Hepatocyte (in vitro differentiated cells): ENCODE results near the gene FMNL2. TPM values are rescaled to one million over a fixed set of nuclear protein-coding genes. Genes with fewer than 3 reads are reported as not detected.

Experiments
- DNase-seq: peaks from one replicate; pipeline ENCODE4 v3.0.0-alpha.2; 2016; ENCODE audit warnings: low spot score
- H2AFZ ChIP-seq: fragments of 200-600 bp; sonication (generic); 2 replicates; pipeline ENCODE4 v1.6.0; 2016; ENCODE audit warnings: antibody characterized with exemption, mild to moderate bottlenecking
- H3K27ac ChIP-seq: fragments of 200-600 bp; sonication (generic); 2 replicates; pipeline ENCODE4 v1.5.1; 2016; ENCODE audit warnings: mild to moderate bottlenecking
- H3K27me3 ChIP-seq: fragments of 200-600 bp; sonication (generic); 2 replicates; pipeline ENCODE4 v1.6.1; 2016
- H3K36me3 ChIP-seq: fragments of 200-600 bp; sonication (generic); replicated peaks from 2 replicates; pipeline ENCODE4 v1.5.1; 2016; ENCODE audit warnings: low read depth; ENCODE audit not compliant: insufficient read depth
- H3K4me1 ChIP-seq: fragments of 200-600 bp; sonication (generic); 2 replicates; pipeline ENCODE4 v1.5.1; 2016; ENCODE audit warnings: mild to moderate bottlenecking, moderate library complexity; ENCODE audit not compliant: insufficient read depth
- H3K4me2 ChIP-seq: fragments of 200-600 bp; sonication (generic); 2 replicates; pipeline ENCODE4 v1.6.0; 2016
- H3K4me3 ChIP-seq: fragments of 200-600 bp; sonication (generic); 2 replicates; pipeline ENCODE4 v1.5.1; 2016; ENCODE audit warnings: mild to moderate bottlenecking
- H3K79me2 ChIP-seq: fragments of 200-600 bp; sonication (generic); 2 replicates; pipeline ENCODE4 v1.6.0; 2017; ENCODE audit warnings: mild to moderate bottlenecking
- H3K9me2 ChIP-seq: fragments of 200-600 bp; sonication (generic); replicated peaks from 2 replicates; pipeline ENCODE4 v1.6.0; 2017; ENCODE audit warnings: mild to moderate bottlenecking; ENCODE audit not compliant: insufficient read depth
- H3K9me3 ChIP-seq: fragments of 200-600 bp; sonication (generic); 2 replicates; pipeline ENCODE4 v1.5.1; 2016; ENCODE audit warnings: low read depth, mild to moderate bottlenecking
- H4K20me1 ChIP-seq: fragments of 200-600 bp; sonication (generic); 2 replicates; pipeline ENCODE4 v1.6.0; 2016; ENCODE audit warnings: mild to moderate bottlenecking; ENCODE audit not compliant: insufficient read depth, poor library complexity, severe bottlenecking
- CTCF ChIP-seq: fragments of 200-600 bp; sonication (generic); IDR thresholded peaks from 2 replicates; pipeline ENCODE4 v1.5.1; 2016; ENCODE audit warnings: antibody characterized with exemption, mild to moderate bottlenecking; ENCODE audit not compliant: poor library complexity
- EZH2 ChIP-seq: fragments of 200-600 bp; sonication (generic); IDR thresholded peaks from 2 replicates; pipeline ENCODE4 v1.6.1; 2016; ENCODE audit warnings: antibody characterized with exemption, mild to moderate bottlenecking, borderline replicate concordance
- EZH2phosphoT487 ChIP-seq: fragments of 200-600 bp; sonication (generic); IDR thresholded peaks from one replicate; pipeline ENCODE4 v1.6.1; 2018; ENCODE audit warnings: antibody characterized with exemption, mild to moderate bottlenecking, low read depth, moderate library complexity; ENCODE audit not compliant: unreplicated experiment, severe bottlenecking
- WGBS: methylation state at CpG from one replicate; pipeline ENCODE4 v1.1.6; 2016; ENCODE audit warnings: low lambda C conversion rate; ENCODE audit errors: missing lambda C conversion rate; 5-methylcytosine and 5-hydroxymethylcytosine counted together
- polyA plus RNA-seq: library from polyadenylated mRNA; unstranded; fragments of >200 nt; fragmentation: Nextera tagmentation; extraction: Ambion mirVana; gene quantifications from 2 replicates; pipeline ENCODE4 v1.2.1, GENCODE V29; 2016
- total RNA-seq: library from RNA; depleted of rRNA; stranded (reverse); fragments of >200 nt; gene quantifications from 2 replicates; pipeline ENCODE4 v1.2.3, GENCODE V29; 2014

FMNL2 gene
- total and polyA plus RNA-seq, 2 experiments from 2014 or later, result 11.7 to 53.6 TPM

GRCh38 chr2:152548111-152548875 is 213.3 kb downstream of the FMNL2 start:
- H3K27ac ChIP-seq, result no peak overlapping the region
- 88% methylated on average over 8 of the region's 8 CpGs for WGBS
- no peak for DNase-seq
- no peaks in the 10 kb centered on the region for H3K27me3 ChIP-seq
- no peaks in the 10 kb centered on the region for H3K9me3 ChIP-seq
- no peaks in the 10 kb centered on the region for H4K20me1 ChIP-seq
- no peak overlapping the region for H3K4me3 ChIP-seq
- peaks cover 14% of the 10 kb centered on the region for H3K79me2 ChIP-seq
- no peaks in the 10 kb centered on the region for H3K9me2 ChIP-seq
- H3K36me3 ChIP-seq, result no peaks in the 10 kb centered on the region
- TF ChIP-seq EZH2phosphoT487 (no peak), EZH2 (no peak), CTCF (no peak)
- no peak overlapping the region for H2AFZ ChIP-seq
- H3K4me1 ChIP-seq, result peaks cover 26% of the 10 kb centered on the region
- no peak overlapping the region for H3K4me2 ChIP-seq

GRCh38 chr2:152548996-152549395 is 214.0 kb downstream of the FMNL2 start:
- WGBS, result 95% methylated on average over 3 of the region's 3 CpGs
- Histone ChIP-seq H3K27ac (no peak overlapping the region), H3K4me2 (no peak overlapping the region)

GRCh38 chr2:152549423-152549822 is 214.4 kb downstream of the FMNL2 start:
- Histone ChIP-seq H4K20me1 (no peaks in the 10 kb centered on the region), H3K36me3 (no peaks in the 10 kb centered on the region), H3K27ac (no peak overlapping the region), H3K4me2 (no peak overlapping the region), H3K9me2 (no peaks in the 10 kb centered on the region), H2AFZ (no peak overlapping the region), H3K27me3 (no peaks in the 10 kb centered on the region), H3K4me1 (peaks cover 21% of the 10 kb centered on the region), H3K79me2 (peaks cover 14% of the 10 kb centered on the region), H3K9me3 (no peaks in the 10 kb centered on the region), H3K4me3 (no peak overlapping the region)
- no peak for TF ChIP-seq CTCF
- no peak for TF ChIP-seq EZH2
- TF ChIP-seq EZH2phosphoT487, result no peak
- no peak for DNase-seq
- 98% methylated on average over 2 of the region's 2 CpGs for WGBS

More at GRCh38 chr2:152548996-152549395, 214.0 kb downstream of the FMNL2 start:
- Histone ChIP-seq H3K79me2 (peaks cover 16% of the 10 kb centered on the region), H3K4me3 (no peak overlapping the region), H3K4me1 (peaks cover 21% of the 10 kb centered on the region), H3K9me3 (no peaks in the 10 kb centered on the region), H3K9me2 (no peaks in the 10 kb centered on the region), H4K20me1 (no peaks in the 10 kb centered on the region), H3K27me3 (no peaks in the 10 kb centered on the region), H3K36me3 (no peaks in the 10 kb centered on the region), H2AFZ (no peak overlapping the region)
- TF ChIP-seq EZH2, result no peak
- TF ChIP-seq CTCF, result no peak
- no peak for TF ChIP-seq EZH2phosphoT487
- no peak for DNase-seq
